GM23338 (cell line): ENCODE results near the gene PTPRZ1. TPM values are rescaled to one million over a fixed set of nuclear protein-coding genes. Genes with fewer than 3 reads are reported as not detected.
A peak's percentile ranks its signal among the peaks of the same experiment; 100 is the strongest.

Experiments
- ATAC-seq: fragments of 200-7000 bp; cut with Tn5 transposase; 3 replicates; pipeline ENCODE4 v1.9.1; 2020
- DNase-seq: peaks from one replicate; pipeline ENCODE4 v3.0.0-alpha.2; 2015; ENCODE audit warnings: low spot score
- H2AFZ ChIP-seq: fragments of 200-600 bp; sonication (generic); 2 replicates; pipeline ENCODE4 v1.8.0; 2016; ENCODE audit warnings: antibody characterized with exemption, mild to moderate bottlenecking, moderate library complexity
- H3F3A ChIP-seq: fragments of 200-600 bp; sonication (generic); replicated peaks from 2 replicates; pipeline ENCODE4 v1.8.0; 2017; ENCODE audit warnings: antibody characterized with exemption, mixed run types, low read depth
- H3K27ac ChIP-seq: fragments of 200-600 bp; sonication (generic); 2 replicates; pipeline ENCODE4 v1.6.1; 2016; ENCODE audit warnings: low read depth
- H3K27me3 ChIP-seq: fragments of 200-600 bp; sonication (generic); 2 replicates; pipeline ENCODE4 v1.8.0; 2016; ENCODE audit warnings: mild to moderate bottlenecking, mixed run types, moderate library complexity; ENCODE audit not compliant: insufficient read depth
- H3K36me3 ChIP-seq: fragments of 200-600 bp; sonication (generic); 2 replicates; pipeline ENCODE4 v1.8.0; 2016; ENCODE audit warnings: mild to moderate bottlenecking; ENCODE audit not compliant: insufficient read depth
- H3K4me1 ChIP-seq: fragments of 200-600 bp; sonication (generic); 2 replicates; pipeline ENCODE4 v1.8.0; 2016; ENCODE audit warnings: mild to moderate bottlenecking, moderate library complexity; ENCODE audit not compliant: insufficient read depth
- H3K4me2 ChIP-seq: fragments of 200-600 bp; sonication (generic); 2 replicates; pipeline ENCODE4 v1.7.1; 2017; ENCODE audit warnings: mixed run types
- H3K4me3 ChIP-seq: fragments of 200-600 bp; sonication (generic); 2 replicates; pipeline ENCODE4 v1.6.1; 2016; ENCODE audit warnings: mixed run types
- H3K79me2 ChIP-seq: fragments of 200-600 bp; sonication (generic); replicated peaks from 2 replicates; pipeline ENCODE4 v1.8.0; 2017; ENCODE audit warnings: mild to moderate bottlenecking; ENCODE audit not compliant: insufficient read depth
- H3K9me2 ChIP-seq: fragments of 200-600 bp; sonication (generic); 2 replicates; pipeline ENCODE4 v1.8.0; 2017; ENCODE audit not compliant: insufficient read depth
- H4K20me1 ChIP-seq: fragments of 200-600 bp; sonication (generic); replicated peaks from 2 replicates; pipeline ENCODE4 v1.8.0; 2017; ENCODE audit warnings: mild to moderate bottlenecking; ENCODE audit not compliant: insufficient read depth
- H3K27ac Mint-ChIP-seq: 2 replicates; pipeline ENCODE4 v1.8.0; 2020; ENCODE audit warnings: inconsistent platforms, mild to moderate bottlenecking, moderate library complexity, mixed read lengths
- H3K27me3 Mint-ChIP-seq: 3 replicates; pipeline ENCODE4 v1.8.0; 2022; ENCODE audit warnings: low read depth, mild to moderate bottlenecking, moderate library complexity, mixed read lengths, inconsistent platforms; ENCODE audit not compliant: insufficient read depth, poor library complexity
- H3K36me3 Mint-ChIP-seq: 3 replicates; pipeline ENCODE4 v1.8.0; 2021; ENCODE audit warnings: low read depth, mild to moderate bottlenecking, inconsistent platforms, moderate library complexity, mixed read lengths
- H3K4me1 Mint-ChIP-seq: 3 replicates; pipeline ENCODE4 v1.8.0; 2020; ENCODE audit warnings: mild to moderate bottlenecking, inconsistent platforms, mixed read lengths
- H3K4me3 Mint-ChIP-seq: 3 replicates; pipeline ENCODE4 v1.8.0; 2021; ENCODE audit warnings: moderate library complexity, mild to moderate bottlenecking, inconsistent platforms, mixed read lengths
- H3K9me3 Mint-ChIP-seq: 3 replicates; pipeline ENCODE4 v1.8.0; 2020; ENCODE audit warnings: moderate library complexity, mild to moderate bottlenecking, inconsistent platforms, mixed read lengths
- CREB1 ChIP-seq: fragments of 250-450 bp; sonication (Bioruptor Pico); IDR thresholded peaks from 2 replicates; pipeline ENCODE4 v1.5.0; 2020; ENCODE audit warnings: low read depth, mild to moderate bottlenecking, moderate library complexity
- EZH2 ChIP-seq: fragments of 200-600 bp; sonication (generic); IDR thresholded peaks from one replicate; pipeline ENCODE4 v1.8.0; 2017; ENCODE audit warnings: antibody characterized with exemption, mild to moderate bottlenecking, low read depth; ENCODE audit not compliant: unreplicated experiment
- POLR2AphosphoS5 ChIP-seq: IDR thresholded peaks from 2 replicates; pipeline ENCODE4 v1.6.1; 2016; ENCODE audit warnings: antibody characterized with exemption, low read depth
- polyA plus RNA-seq: library from polyadenylated mRNA; unstranded; fragments of >200 nt; fragmentation: Nextera tagmentation; extraction: Ambion mirVana; gene quantifications from 2 replicates; pipeline ENCODE4 v1.2.1, GENCODE V29; 2016
- small RNA-seq: library from RNA; depleted of rRNA; stranded (forward); fragments of <200 nt; gene quantifications from one replicate; pipeline ENCODE3, GENCODE V24; 2014; ENCODE audit warnings: low replicate concordance
- total RNA-seq: library from RNA; depleted of rRNA; stranded (reverse); fragments of >200 nt; shearing (Covaris generic); gene quantifications from 2 replicates; pipeline ENCODE4 v1.2.3, GENCODE V29; 2014

PTPRZ1 gene
- total and polyA plus RNA-seq, 2 experiments from 2014 or later, result 160 to 230 TPM

DNA sequence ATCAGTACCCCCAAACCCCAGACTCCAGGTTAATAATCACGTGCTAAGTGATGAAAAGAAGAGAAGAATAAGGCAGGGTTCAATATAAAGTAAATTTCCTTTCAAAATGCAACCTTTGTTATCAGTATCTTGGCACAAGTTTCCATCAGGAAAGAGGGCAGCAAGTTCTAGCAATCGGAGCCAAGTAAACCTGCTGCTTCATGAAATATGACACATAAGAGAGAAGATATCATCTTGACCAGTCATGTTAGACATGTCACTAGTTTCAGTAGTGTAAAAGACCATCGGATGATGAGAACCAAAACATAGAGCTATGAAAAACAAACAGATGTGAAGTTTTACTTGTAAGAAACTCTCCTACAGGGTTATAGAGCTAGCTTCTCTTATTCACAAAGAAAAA, 227.1 kb downstream of the PTPRZ1 start:
- Histone ChIP-seq H3K4me3 (no peak overlapping the region), H4K20me1 (peaks cover 60% of the 10 kb centered on the region), H3K27ac (0 out of 2 replicates have a peak overlapping the region, but pooled peaks have one; percentile 53), H3K4me1 (peaks cover 16% of the 10 kb centered on the region), H3K27me3 (no peaks in the 10 kb centered on the region), H2AFZ (no peak overlapping the region), H3K9me2 (no peaks in the 10 kb centered on the region), H3K4me2 (no peak overlapping the region), H3K36me3 (peaks cover 94% of the 10 kb centered on the region), H3K79me2 (peaks cover 96% of the 10 kb centered on the region), H3F3A (peaks cover 39% of the 10 kb centered on the region; the same call in 1 of the 2 replicates)
- DNase-seq, result no peak
- ATAC-seq, result no peak
- Mint-ChIP-seq H3K4me1 (peaks cover 13% of the 10 kb centered on the region; the same call in 2 of the 3 replicates), H3K27me3 (peaks cover 8% of the 10 kb centered on the region), H3K4me3 (no peak overlapping the region), H3K9me3 (no peaks in the 10 kb centered on the region), H3K27ac (0 out of 2 replicates have a peak overlapping the region, but pooled peaks have one; percentile 9), H3K36me3 (peaks cover 95% of the 10 kb centered on the region)
- TF ChIP-seq POLR2AphosphoS5 (0 out of 2 replicates have a peak, but pooled peaks have one; percentile 20), EZH2 (no peak)

DNA sequence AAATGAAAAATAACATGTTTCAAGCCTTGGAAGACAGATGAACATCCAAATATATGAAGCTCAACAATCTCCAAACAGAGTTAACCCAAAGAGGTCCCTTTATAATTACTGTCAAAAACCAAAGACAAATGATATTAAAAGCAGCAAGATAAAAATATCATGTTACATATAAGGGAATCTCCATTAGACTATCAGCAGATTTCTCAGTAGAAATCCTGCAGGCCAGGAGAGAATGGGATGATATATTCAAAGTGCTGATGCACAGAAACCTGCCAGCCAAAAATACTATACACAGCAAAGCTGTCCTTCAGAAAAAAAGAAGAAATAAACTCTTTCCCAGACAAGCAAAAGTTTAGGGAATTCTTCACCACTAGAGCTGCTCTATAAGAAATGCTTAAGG, 230.1 kb downstream of the PTPRZ1 start:
- Mint-ChIP-seq H3K9me3 (no peaks in the 10 kb centered on the region), H3K4me3 (no peak overlapping the region), H3K27ac (peak overlapping the region; percentile 54; the same call in 1 of the 2 replicates), H3K36me3 (peaks cover 99% of the 10 kb centered on the region), H3K4me1 (peaks cover 27% of the 10 kb centered on the region), H3K27me3 (peaks cover 5% of the 10 kb centered on the region)
- peaks cover 73% of the 10 kb centered on the region for H4K20me1 ChIP-seq
- peaks cover 80% of the 10 kb centered on the region for H3K36me3 ChIP-seq
- peaks cover 16% of the 10 kb centered on the region for H3K4me1 ChIP-seq
- peaks cover 100% of the 10 kb centered on the region for H3K79me2 ChIP-seq
- no peaks in the 10 kb centered on the region for H3K27me3 ChIP-seq
- no peak overlapping the region; the same call in 1 of the 2 replicates for H3K4me2 ChIP-seq
- no peak overlapping the region for H2AFZ ChIP-seq
- peak overlapping the region; percentile 65 for H3K27ac ChIP-seq
- H3K4me3 ChIP-seq, result no peak overlapping the region
- peaks cover 31% of the 10 kb centered on the region; the same call in 1 of the 2 replicates for H3F3A ChIP-seq
- ATAC-seq (no peak), DNase-seq (no peak)
- TF ChIP-seq POLR2AphosphoS5 (no peak), CREB1 (CRISPR knock-in tag) (no peak)
- no peaks in the 10 kb centered on the region for H3K9me2 ChIP-seq

Small RNA genes within 50 kb of the gene (small RNA-seq; reads per million reads assigned to genes)
- not detected for gene RNU7-154P
